Common myeloid progenitor, CD34-positive (primary cell): ENCODE results near the gene ADRA2C.

Experiments
- CTCF ChIA-PET: fragments of 350-600 bp; sonication (Branson Sonifier 250); formaldehyde crosslinking; loops from one replicate; lab custom pipeline; 2021; ENCODE audit warnings: antibody characterized with exemption; lab: Charles Lee
- POLR2A ChIA-PET: fragments of 350-600 bp; sonication (Branson Sonifier 250); formaldehyde crosslinking; loops from one replicate; lab custom pipeline; 2021; ENCODE audit warnings: antibody characterized with exemption; lab: Charles Lee
- DNase-seq, 3 donors: peaks; one replicate each; pipeline versions ENCODE4 v3.0.0 to v3.0.0-alpha.2; 2013
- H3K27ac ChIP-seq, 2 experiments: 1 replicate in 1 of 2; 2 replicates in 1 of 2; pipeline ENCODE4 v1.7.0; 2013; ENCODE audit warnings: inconsistent platforms in 2 of 2, low read length in 2 of 2, mild to moderate bottlenecking in 2 of 2, low read depth in 1 of 2, moderate library complexity in 1 of 2; ENCODE audit not compliant: severe bottlenecking in 2 of 2, insufficient read depth in 1 of 2, poor library complexity in 1 of 2
- H3K27me3 ChIP-seq, 5 experiments: replicated peaks in 2 of 5; 1 replicate in 3 of 5; 2 replicates in 2 of 5; pipeline versions ENCODE4 v1.6.1 to v1.7.0; 2013; ENCODE audit warnings: low read length in 4 of 5, mild to moderate bottlenecking in 2 of 5, moderate library complexity in 2 of 5, inconsistent platforms in 1 of 5; ENCODE audit not compliant: insufficient read depth in 5 of 5, control insufficient read depth in 4 of 5
- H3K36me3 ChIP-seq, 4 experiments: 1 replicate in 2 of 4; 2 replicates in 2 of 4; pipeline versions ENCODE4 v1.6.1 to v1.7.0; 2013; ENCODE audit warnings: low read length in 3 of 4, control low read depth in 1 of 4, mild to moderate bottlenecking in 1 of 4; ENCODE audit not compliant: control insufficient read depth in 4 of 4, insufficient read depth in 4 of 4
- H3K4me1 ChIP-seq, 4 experiments: 1 replicate in 3 of 4; 2 replicates in 1 of 4; pipeline versions ENCODE4 v1.6.1 to v1.7.1; 2013; ENCODE audit warnings: low read length in 3 of 4, mild to moderate bottlenecking in 3 of 4, control low read depth in 1 of 4, inconsistent platforms in 1 of 4, moderate library complexity in 1 of 4; ENCODE audit not compliant: control insufficient read depth in 4 of 4, insufficient read depth in 4 of 4; ENCODE audit errors: control extremely low read depth in 1 of 4
- H3K4me3 ChIP-seq, 7 experiments: 1 replicate in 4 of 7; 2 replicates in 3 of 7; pipeline versions ENCODE4 v1.5.1 to v1.7.0; 2013; ENCODE audit warnings: mild to moderate bottlenecking in 7 of 7, low read length in 6 of 7, moderate library complexity in 6 of 7, inconsistent platforms in 2 of 7, low read depth in 2 of 7, control low read depth in 1 of 7; ENCODE audit not compliant: insufficient read depth in 4 of 7, control insufficient read depth in 1 of 7; ENCODE audit errors: extremely low read depth in 1 of 7
- H3K9me3 ChIP-seq, 5 experiments: 1 replicate in 4 of 5; 2 replicates in 1 of 5; pipeline versions ENCODE4 v1.6.1 to v1.7.1; 2013; ENCODE audit warnings: low read length in 4 of 5, mild to moderate bottlenecking in 2 of 5, inconsistent platforms in 1 of 5, low read depth in 1 of 5, moderate library complexity in 1 of 5; ENCODE audit not compliant: control insufficient read depth in 4 of 5, insufficient read depth in 2 of 5; ENCODE audit errors: control extremely low read depth in 1 of 5
- WGBS: methylation state at CpG from one replicate; pipeline ENCODE4 v1.1.5; 2013; ENCODE audit not compliant: insufficient coverage; 5-methylcytosine and 5-hydroxymethylcytosine counted together

Gene ADRA2C

GRCh38 chr4:3727847-3728469 is 38.2 kb upstream of the ADRA2C start:
- H3K9me3 ChIP-seq = peaks cover 0 to 6% (median 0%) of the 10 kb centered on the region in 5 experiments
- peaks cover 0 to 88% (median 16%) of the 10 kb centered on the region in 5 experiments for H3K27me3 ChIP-seq
- no peak overlapping the region for H3K27ac ChIP-seq
- no peak overlapping the region for H3K4me3 ChIP-seq
- POLR2A ChIA-PET = no interaction called here
- 61% methylated on average over 13 of the region's 16 CpGs for WGBS
- H3K4me1 ChIP-seq = no peaks in the 10 kb centered on the region
- CTCF ChIA-PET = no interaction called here
- no peaks in the 10 kb centered on the region for H3K36me3 ChIP-seq
- DNase-seq = no peak

GRCh38 chr4:3729188-3729881 is 36.9 kb upstream of the ADRA2C start:
- ChIA-PET POLR2A (no interaction called here), CTCF (interaction anchor here (0.6 to 0.9 kb wide), 2 partner anchors 21 to 36 kb away, joined by 3 read pairs; no protein-coding TSS in a partner anchor)
- H3K4me1 ChIP-seq = no peaks in the 10 kb centered on the region
- no peak overlapping the region for H3K4me3 ChIP-seq
- H3K9me3 ChIP-seq = peaks cover 0 to 6% (median 0%) of the 10 kb centered on the region in 5 experiments
- no peak overlapping the region for H3K27ac ChIP-seq
- peaks cover 0 to 77% (median 13%) of the 10 kb centered on the region in 5 experiments for H3K27me3 ChIP-seq
- no peaks in the 10 kb centered on the region for H3K36me3 ChIP-seq
- 76% methylated on average over 8 of the region's 11 CpGs for WGBS
- DNase-seq = no peak

- CTCF ChIA-PET = interaction anchor here (0.9 kb wide), 1 partner anchor 35 kb away, joined by 3 read pairs; no protein-coding TSS in a partner anchor
- POLR2A ChIA-PET = no interaction called here
- no peak for DNase-seq
- H3K9me3 ChIP-seq = peaks cover 0 to 6% (median 0%) of the 10 kb centered on the region in 5 experiments
- no peaks in the 10 kb centered on the region for H3K4me1 ChIP-seq
- peaks cover 0 to 72% (median 10%) of the 10 kb centered on the region in 5 experiments for H3K27me3 ChIP-seq
- H3K4me3 ChIP-seq = no peak overlapping the region
- H3K27ac ChIP-seq = no peak overlapping the region
- H3K36me3 ChIP-seq = no peaks in the 10 kb centered on the region
- 74% methylated on average over 3 of the region's 5 CpGs for WGBS
These were observed 36.3 kb upstream of the ADRA2C start for GRCh38 chr4:3729882-3730226.

- Histone ChIP-seq H3K4me3 (no peak overlapping the region), H3K9me3 (peaks cover 0 to 6% (median 0%) of the 10 kb centered on the region in 5 experiments), H3K27ac (no peak overlapping the region), H3K36me3 (no peaks in the 10 kb centered on the region), H3K27me3 (peaks cover 0 to 64% (median 7%) of the 10 kb centered on the region in 5 experiments), H3K4me1 (no peaks in the 10 kb centered on the region)
- POLR2A ChIA-PET = no interaction called here
- WGBS = 100% methylated on average over 4 of the region's 17 CpGs
- DNase-seq = no peak
- CTCF ChIA-PET = no interaction called here
These were observed 35.6 kb upstream of the ADRA2C start for GRCh38 chr4:3730422-3731190.

GRCh38 chr4:3732076-3733028 is 33.8 kb upstream of the ADRA2C start:
- no peak overlapping the region for H3K27ac ChIP-seq
- ChIA-PET CTCF (interaction anchor here (1.1 kb wide), 1 partner anchor 74 kb away, joined by 3 read pairs; no protein-coding TSS in a partner anchor), POLR2A (no interaction called here)
- DNase-seq = no peak
- WGBS = 90% methylated on average over 31 of the region's 31 CpGs
- peaks cover 0 to 61% (median 7%) of the 10 kb centered on the region in 5 experiments for H3K27me3 ChIP-seq
- no peaks in the 10 kb centered on the region for H3K4me1 ChIP-seq
- H3K9me3 ChIP-seq = peaks cover 0 to 9% (median 0%) of the 10 kb centered on the region in 5 experiments
- H3K36me3 ChIP-seq = no peaks in the 10 kb centered on the region
- no peak overlapping the region for H3K4me3 ChIP-seq

- CTCF ChIA-PET = interaction anchor here (1.1 kb wide), 1 partner anchor 73 kb away, joined by 3 read pairs; no protein-coding TSS in a partner anchor
These were observed 33.0 kb upstream of the ADRA2C start for GRCh38 chr4:3733195-3733594.

More at GRCh38 chr4:3733195-3733594, 33.0 kb upstream of the ADRA2C start:
- POLR2A ChIA-PET = no interaction called here
- DNase-seq = no peak
- WGBS = 59% methylated on average over 5 of the region's 9 CpGs
- no peak overlapping the region for H3K4me3 ChIP-seq
- H3K4me1 ChIP-seq = no peaks in the 10 kb centered on the region
- peaks cover 0 to 64% (median 6%) of the 10 kb centered on the region in 5 experiments for H3K27me3 ChIP-seq
- no peaks in the 10 kb centered on the region for H3K36me3 ChIP-seq
- H3K27ac ChIP-seq = no peak overlapping the region
- H3K9me3 ChIP-seq = peaks cover 0 to 9% (median 0%) of the 10 kb centered on the region in 5 experiments
